ENCODE data around the gene NVL. TPM values are rescaled to one million over a fixed set of nuclear protein-coding genes. Genes with fewer than 3 reads are reported as not detected.

The NVL gene
- total and polyA plus RNA-seq, 4 experiments from 2014 or later = 16.9 to 46.7 (median 29.9) TPM

DNA sequence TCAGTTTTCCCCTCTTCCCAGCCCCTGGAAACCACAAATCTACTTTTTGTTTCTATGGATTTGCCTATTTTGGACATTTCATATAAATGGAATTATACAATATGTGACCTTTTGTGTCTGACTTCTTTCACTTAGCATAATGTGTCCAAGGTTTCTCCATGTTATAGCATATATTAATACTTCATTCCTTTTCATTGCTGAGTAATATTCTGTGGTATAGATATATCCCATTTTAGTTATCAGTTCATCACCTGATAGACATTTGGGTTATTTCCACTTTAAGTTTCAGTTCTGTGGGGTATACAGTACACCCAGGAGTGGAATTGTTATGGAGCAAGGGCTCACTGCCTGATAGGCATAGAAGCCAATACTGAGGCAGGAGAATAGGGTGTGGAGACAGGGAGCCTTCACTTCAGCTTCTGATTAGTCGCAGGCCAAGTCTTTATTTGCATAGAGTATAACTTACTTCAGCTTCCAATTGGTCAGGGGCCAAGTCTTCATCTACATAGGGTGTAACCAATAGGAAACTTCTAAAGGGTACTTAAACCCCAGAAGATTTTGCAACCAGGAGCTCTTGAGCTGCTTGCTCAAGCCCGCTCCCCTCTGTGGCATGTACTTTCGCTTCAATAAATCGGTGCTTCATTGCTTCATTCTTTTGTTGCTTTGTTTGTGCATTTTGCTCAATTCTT lies 8.3 kb upstream of the NVL start:
- intact Hi-C loops (cut with micrococcal nuclease) = no loop called here
- no peaks in the 10 kb centered on the region for H3K9me3 ChIP-seq (ENCODE audit: control insufficient read depth in 1 of 2, low read length in 2 of 2)
- ChIA-PET POLR2A (ENCODE audit: partially characterized antibody) (no interaction called here), CTCF (ENCODE audit: partially characterized antibody) (interaction anchor here (0.7 to 6.7 kb wide), 4 partner anchors 14 to 527 kb away, joined by 3 to 36 read pairs (median 3); no protein-coding TSS in a partner anchor)
- H3K27ac Mint-ChIP-seq = no peak overlapping the region
- H3K36me3 Mint-ChIP-seq = no peaks in the 10 kb centered on the region
- peaks cover 0 to 11% (median 3%) of the 10 kb centered on the region in 8 donors for H3K9me3 Mint-ChIP-seq
- H3K27me3 ChIP-seq (ENCODE audit: insufficient read depth, low read length) = no peaks in the 10 kb centered on the region
- no peak overlapping the region for H3K4me3 Mint-ChIP-seq
- DNase-seq = no peak
- no peaks in the 10 kb centered on the region for H3K27me3 Mint-ChIP-seq
- H3K4me1 Mint-ChIP-seq = peaks cover 9 to 15% (median 13%) of the 10 kb centered on the region in 4 donors
- H3K36me3 ChIP-seq (ENCODE audit: insufficient read depth, low read length) = no peaks in the 10 kb centered on the region
- no peak overlapping the region for H3K27ac ChIP-seq (ENCODE audit: low read depth, low read length)
- H3K4me1 ChIP-seq (ENCODE audit: insufficient read depth, low read length) = peaks cover 4% of the 10 kb centered on the region
- no peak overlapping the region for H3K4me3 ChIP-seq (ENCODE audit: low read length in 2 of 2)

DNA sequence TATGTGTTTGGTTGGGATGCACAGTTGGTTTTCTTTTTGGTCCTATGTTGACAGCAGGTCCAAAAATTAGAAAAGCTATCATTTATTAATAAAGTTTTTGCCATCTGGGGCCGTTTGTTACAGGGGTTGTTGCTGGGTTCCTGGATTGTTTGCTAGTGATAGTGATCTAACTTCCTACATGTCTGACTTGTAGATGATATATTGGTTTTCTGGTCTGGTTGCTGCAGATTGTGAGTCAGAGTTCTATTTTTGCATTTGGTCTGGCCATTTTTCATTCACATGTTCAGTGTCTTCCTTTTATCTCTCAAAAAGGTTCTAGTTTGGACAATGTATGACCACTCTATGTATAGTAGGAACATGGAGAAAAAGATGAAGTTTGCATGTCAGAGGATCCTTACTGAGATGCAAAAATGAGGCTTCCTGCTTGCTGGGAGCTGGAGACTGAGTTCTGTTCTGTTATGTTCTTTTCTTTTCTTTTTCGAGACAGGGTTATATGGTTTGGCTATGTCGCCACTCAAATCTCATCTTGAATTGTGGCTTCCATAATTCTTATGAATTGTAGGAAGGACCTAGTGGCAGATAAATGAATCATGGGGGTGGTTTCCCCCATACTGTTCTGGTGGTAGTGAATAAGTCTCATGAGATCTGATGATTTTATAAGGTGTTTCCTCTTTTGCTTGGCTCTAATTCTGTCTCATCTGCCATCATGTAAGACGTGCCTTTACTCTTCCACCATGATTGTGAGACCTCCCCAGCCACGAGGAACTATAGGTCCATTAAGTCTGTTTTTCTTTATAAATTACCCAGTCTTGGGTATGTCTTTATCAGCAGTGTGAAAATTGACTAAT lies 4.2 kb upstream of the NVL start:
- POLR2A ChIA-PET (ENCODE audit: partially characterized antibody) = interaction anchor here (0.6 to 1.8 kb wide), 3 partner anchors 28 to 152 kb away, joined by 3 to 7 read pairs (median 3); partner anchors contain the start of gene DEGS1
- Mint-ChIP-seq H3K9me3 (peaks cover 0 to 5% (median 0%) of the 10 kb centered on the region in 8 donors), H3K4me3 (no peak overlapping the region), H3K27me3 (no peaks in the 10 kb centered on the region), H3K36me3 (peaks cover 0 to 11% of the 10 kb centered on the region in 2 donors), H3K27ac (peak overlapping the region in 5 of 7 donors; percentile 36 to 79 (median 66)), H3K4me1 (peaks cover 19 to 35% (median 28%) of the 10 kb centered on the region in 4 donors)
- Histone ChIP-seq H3K36me3 (ENCODE audit: insufficient read depth, low read length) (no peaks in the 10 kb centered on the region), H3K4me3 (ENCODE audit: low read length in 2 of 2) (no peak overlapping the region), H3K4me1 (ENCODE audit: insufficient read depth, low read length) (peaks cover 24% of the 10 kb centered on the region), H3K27me3 (ENCODE audit: insufficient read depth, low read length) (no peaks in the 10 kb centered on the region), H3K9me3 (ENCODE audit: control insufficient read depth in 1 of 2, low read length in 2 of 2) (no peaks in the 10 kb centered on the region), H3K27ac (ENCODE audit: low read depth, low read length) (no peak overlapping the region)
- DNase-seq = no peak
- CTCF ChIA-PET (ENCODE audit: partially characterized antibody) = interaction anchor here (0.6 to 6.7 kb wide), 21 partner anchors 8 to 554 kb away, joined by 3 to 68 read pairs (median 4); partner anchors contain the start of genes DEGS1 and FBXO28
- intact Hi-C loops (cut with micrococcal nuclease) = loop anchor here (1.0 to 5.0 kb wide), 6 partner anchors 123 to 637 kb away; no protein-coding TSS in a partner anchor

DNA sequence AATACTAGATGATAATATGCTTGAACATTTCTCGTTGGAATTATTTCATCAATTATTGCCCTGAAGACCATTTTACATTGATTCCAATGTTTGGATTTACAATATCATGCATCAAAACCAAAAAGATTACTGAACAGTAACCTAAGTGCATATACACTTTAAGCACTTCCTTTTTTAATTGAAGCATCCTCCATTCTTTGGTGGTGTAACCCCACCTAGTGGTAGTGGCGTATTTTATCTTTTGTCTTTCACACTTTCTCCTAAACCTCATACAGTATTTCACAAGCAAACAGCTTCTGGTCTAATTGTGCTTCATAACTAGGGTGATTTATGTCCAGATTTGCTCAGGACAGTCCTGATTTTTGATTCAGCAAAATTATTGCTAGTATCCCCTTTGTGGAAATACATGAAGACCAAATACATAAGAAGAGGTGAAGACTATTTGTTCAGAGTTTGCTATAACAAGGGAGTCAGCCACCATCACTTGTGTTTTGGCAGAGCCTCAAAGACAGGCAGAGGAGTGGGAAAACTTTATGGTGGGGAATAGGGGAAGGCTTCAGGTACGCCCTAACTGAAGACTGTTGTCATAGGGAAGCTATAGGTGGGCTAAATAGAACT lies 3.4 kb upstream of the NVL start:
- POLR2A ChIA-PET (ENCODE audit: partially characterized antibody) = interaction anchor here (0.6 to 1.8 kb wide), 4 partner anchors 28 to 522 kb away, joined by 3 to 7 read pairs (median 3); partner anchors contain the start of gene DEGS1

DNA sequence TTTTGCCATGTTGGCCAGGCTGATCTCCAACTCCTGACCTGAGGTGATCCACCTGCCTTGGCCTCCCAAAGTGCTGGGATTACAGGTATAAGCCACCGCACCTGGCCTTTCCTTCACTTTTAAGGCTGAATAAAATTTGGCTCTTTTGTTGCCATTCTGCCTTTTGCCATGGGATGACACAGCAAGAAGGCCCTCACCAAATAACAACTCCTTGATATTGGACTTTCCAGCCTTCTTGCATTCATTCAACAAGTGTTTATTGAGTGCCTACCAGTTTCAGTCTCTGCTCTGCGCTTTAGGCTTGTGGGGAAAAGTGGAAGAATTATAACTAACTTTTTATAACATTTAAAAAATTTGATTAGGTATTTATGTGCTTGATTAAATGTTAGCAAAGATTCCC lies 1.9 kb upstream of the NVL start:
- Histone ChIP-seq H3K36me3 (ENCODE audit: insufficient read depth, low read length) (no peaks in the 10 kb centered on the region), H3K4me3 (ENCODE audit: low read length in 2 of 2) (no peak overlapping the region), H3K27ac (ENCODE audit: low read depth, low read length) (no peak overlapping the region), H3K4me1 (ENCODE audit: insufficient read depth, low read length) (peaks cover 42% of the 10 kb centered on the region), H3K27me3 (ENCODE audit: insufficient read depth, low read length) (no peaks in the 10 kb centered on the region), H3K9me3 (ENCODE audit: control insufficient read depth in 1 of 2, low read length in 2 of 2) (no peaks in the 10 kb centered on the region)
- Mint-ChIP-seq H3K36me3 (peaks cover 0 to 11% of the 10 kb centered on the region in 2 donors), H3K27me3 (no peaks in the 10 kb centered on the region), H3K27ac (peak overlapping the region in 1 of 7 donors; percentile 95), H3K9me3 (peaks cover 0 to 5% (median 0%) of the 10 kb centered on the region in 8 donors), H3K4me1 (peaks cover 29 to 57% (median 43%) of the 10 kb centered on the region in 4 donors), H3K4me3 (no peak overlapping the region)
- DNase-seq = no peak
- ChIA-PET CTCF (ENCODE audit: partially characterized antibody) (interaction anchor here (0.8 to 4.0 kb wide), 4 partner anchors 43 to 216 kb away, joined by 3 to 26 read pairs (median 4); no protein-coding TSS in a partner anchor), POLR2A (ENCODE audit: partially characterized antibody) (interaction anchor here (0.8 to 1.3 kb wide), 4 partner anchors 161 to 520 kb away, joined by 3 to 4 read pairs (median 4); partner anchors contain the start of gene FBXO28)
- intact Hi-C loops (cut with micrococcal nuclease) = loop anchor here (2.0 to 5.0 kb wide), 5 partner anchors 55 to 635 kb away; no protein-coding TSS in a partner anchor

More for the DNA sequence above, 3.4 kb upstream of the NVL start:
- no peaks in the 10 kb centered on the region for H3K9me3 ChIP-seq (ENCODE audit: control insufficient read depth in 1 of 2, low read length in 2 of 2)
- H3K9me3 Mint-ChIP-seq = peaks cover 0 to 5% (median 0%) of the 10 kb centered on the region in 8 donors
- H3K27me3 ChIP-seq (ENCODE audit: insufficient read depth, low read length) = no peaks in the 10 kb centered on the region
- H3K27ac Mint-ChIP-seq = peak overlapping the region; percentile 20 to 78 (median 65)
- no peaks in the 10 kb centered on the region for H3K27me3 Mint-ChIP-seq
- DNase-seq = peak in 4 of 5 donors; percentile 57 to 64 (median 58)
- H3K4me1 ChIP-seq (ENCODE audit: insufficient read depth, low read length) = peaks cover 32% of the 10 kb centered on the region
- peak overlapping the region in 1 of 8 donors; percentile 47 for H3K4me3 Mint-ChIP-seq
- CTCF ChIA-PET (ENCODE audit: partially characterized antibody) = interaction anchor here (0.6 to 6.7 kb wide), 19 partner anchors 9 to 553 kb away, joined by 3 to 68 read pairs (median 4); partner anchors contain the start of genes DEGS1 and FBXO28
- peaks cover 0 to 11% of the 10 kb centered on the region in 2 donors for H3K36me3 Mint-ChIP-seq
- no peak overlapping the region for H3K27ac ChIP-seq (ENCODE audit: low read depth, low read length)
- H3K4me3 ChIP-seq (ENCODE audit: low read length in 2 of 2) = no peak overlapping the region
- H3K4me1 Mint-ChIP-seq = peaks cover 23 to 41% (median 34%) of the 10 kb centered on the region in 4 donors
- intact Hi-C loops (cut with micrococcal nuclease) = loop anchor here (1.0 to 5.0 kb wide), 6 partner anchors 124 to 636 kb away; no protein-coding TSS in a partner anchor
- H3K36me3 ChIP-seq (ENCODE audit: insufficient read depth, low read length) = no peaks in the 10 kb centered on the region

DNA sequence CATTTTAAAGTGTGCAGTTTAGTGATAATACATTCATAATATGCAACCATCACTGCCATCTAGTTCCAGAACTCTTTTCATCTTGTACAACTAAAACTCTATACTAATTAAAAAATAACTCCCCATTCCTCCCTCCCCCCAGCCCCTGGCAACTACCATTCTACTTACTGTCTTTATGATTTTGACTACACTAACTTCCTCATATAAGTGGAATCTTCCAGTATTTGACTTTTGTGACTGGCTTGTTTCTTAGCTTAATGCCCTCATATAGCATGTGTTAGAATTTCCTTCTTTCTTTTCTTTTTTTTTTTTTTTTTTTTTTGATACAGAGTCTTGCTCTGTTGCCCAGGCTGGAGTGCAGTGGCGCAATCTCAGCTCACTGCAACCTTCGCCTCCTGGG lies 1.4 kb upstream of the NVL start:
- DNase-seq = no peak
- Histone ChIP-seq H3K9me3 (ENCODE audit: control insufficient read depth in 1 of 2, low read length in 2 of 2) (no peaks in the 10 kb centered on the region), H3K4me1 (ENCODE audit: insufficient read depth, low read length) (peaks cover 42% of the 10 kb centered on the region), H3K27ac (ENCODE audit: low read depth, low read length) (no peak overlapping the region), H3K36me3 (ENCODE audit: insufficient read depth, low read length) (no peaks in the 10 kb centered on the region), H3K4me3 (ENCODE audit: low read length in 2 of 2) (no peak overlapping the region), H3K27me3 (ENCODE audit: insufficient read depth, low read length) (no peaks in the 10 kb centered on the region)
- H3K27me3 Mint-ChIP-seq = no peaks in the 10 kb centered on the region
- peaks cover 0 to 11% of the 10 kb centered on the region in 2 donors for H3K36me3 Mint-ChIP-seq
- ChIA-PET CTCF (ENCODE audit: partially characterized antibody) (interaction anchor here (0.7 to 1.0 kb wide), 4 partner anchors 37 to 215 kb away, joined by 3 to 5 read pairs (median 4); no protein-coding TSS in a partner anchor), POLR2A (ENCODE audit: partially characterized antibody) (interaction anchor here (0.8 to 1.0 kb wide), 3 partner anchors 161 to 217 kb away, joined by 3 to 4 read pairs (median 4); partner anchors contain the start of gene FBXO28)
- H3K27ac Mint-ChIP-seq = peak overlapping the region in 4 of 7 donors; percentile 16 to 99 (median 96)
- H3K4me3 Mint-ChIP-seq = peak overlapping the region; percentile 7 to 99 (median 64)
- H3K9me3 Mint-ChIP-seq = peaks cover 0 to 5% (median 0%) of the 10 kb centered on the region in 8 donors
- intact Hi-C loops (cut with micrococcal nuclease) = loop anchor here (2.0 to 5.0 kb wide), 4 partner anchors 55 to 634 kb away; no protein-coding TSS in a partner anchor
- peaks cover 29 to 59% (median 43%) of the 10 kb centered on the region in 4 donors for H3K4me1 Mint-ChIP-seq

DNA sequence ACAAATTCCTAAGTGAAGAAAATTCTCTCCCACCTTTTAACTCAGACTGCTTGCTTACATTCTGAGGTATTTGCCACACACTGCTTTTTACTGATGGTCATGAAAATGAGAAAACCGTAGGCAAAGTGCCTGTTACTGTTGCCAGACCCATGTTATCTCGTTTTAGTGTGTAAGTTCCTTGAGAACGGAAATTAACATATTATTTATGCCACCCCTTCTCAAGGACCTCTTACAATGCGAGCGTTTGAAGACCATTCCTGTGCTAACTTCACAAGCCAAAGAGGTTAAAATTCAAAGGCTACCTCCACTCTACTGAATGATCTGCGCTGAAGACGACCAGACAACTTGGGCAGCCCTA lies 509 bp downstream of the NVL start:
- Mint-ChIP-seq H3K27me3 (no peaks in the 10 kb centered on the region), H3K4me1 (peaks cover 33 to 63% (median 44%) of the 10 kb centered on the region in 4 donors), H3K27ac (peak overlapping the region; percentile 95 to 99 (median 99)), H3K9me3 (peaks cover 0 to 5% (median 0%) of the 10 kb centered on the region in 8 donors), H3K36me3 (peaks cover 0 to 17% of the 10 kb centered on the region in 2 donors), H3K4me3 (peak overlapping the region; percentile 91 to 99 (median 98))
- Histone ChIP-seq H3K4me1 (ENCODE audit: insufficient read depth, low read length) (peaks cover 49% of the 10 kb centered on the region), H3K36me3 (ENCODE audit: insufficient read depth, low read length) (no peaks in the 10 kb centered on the region), H3K27ac (ENCODE audit: low read depth, low read length) (peak overlapping the region; percentile 75), H3K27me3 (ENCODE audit: insufficient read depth, low read length) (no peaks in the 10 kb centered on the region), H3K4me3 (ENCODE audit: low read length in 2 of 2) (peak overlapping the region; percentile 85 to 99), H3K9me3 (ENCODE audit: control insufficient read depth in 1 of 2, low read length in 2 of 2) (no peaks in the 10 kb centered on the region)
- ChIA-PET POLR2A (ENCODE audit: partially characterized antibody) (interaction anchor here (0.6 to 2.1 kb wide), 16 partner anchors 9 to 214 kb away, joined by 3 to 22 read pairs (median 3); partner anchors contain the start of genes CNIH4, DEGS1, FBXO28 and WDR26), CTCF (ENCODE audit: partially characterized antibody) (interaction anchor here (0.7 to 1.4 kb wide), 4 partner anchors 162 to 215 kb away, joined by 3 to 8 read pairs (median 3); partner anchors contain the start of gene FBXO28)
- DNase-seq = no peak
- intact Hi-C loops (cut with micrococcal nuclease) = no loop called here

Measured in CD4-positive, alpha-beta memory T cell (primary cell).